ENCODE data around the gene UBE2H.

GRCh38 chr7:129926618-129927017 lies 26.1 kb downstream of the UBE2H start:
- no peak for TF ChIP-seq POLR2AphosphoS5 (IDR thresholded peaks at IDR 0.05; ENCODE audit: borderline replicate concordance, low read depth, low read length)
- TF ChIP-seq EZH2 (IDR thresholded peaks at IDR 0.05), result no peak
